Esophagus squamous epithelium (tissue), 5 donors: Measurements from ENCODE around the gene ABCB11. TPM values are rescaled to one million over a fixed set of nuclear protein-coding genes. Genes with fewer than 3 reads are reported as not detected.
A peak's percentile ranks its signal among the peaks of the same experiment; 100 is the strongest.

Source experiments
- DNase-seq: peaks from one replicate; lab custom pipeline; 2025; lab: John Stamatoyannopoulos, UW
- H3K27ac ChIP-seq, 4 donors: fragments of 200-600 bp; sonication (generic); one replicate each; pipeline ENCODE4 v1.5.1; 2016 to 2019; ENCODE audit warnings: mild to moderate bottlenecking in 1 of 4
- H3K27me3 ChIP-seq, 4 donors: fragments of 200-600 bp; sonication (generic); 1 replicate in 3 of 4; 2 replicates in 1 of 4; pipeline versions ENCODE4 v1.5.1 to v1.6.0; 2017 to 2021; ENCODE audit warnings: antibody characterized with exemption in 1 of 4
- H3K36me3 ChIP-seq, 3 donors: fragments of 200-600 bp; sonication (generic); one replicate each; pipeline ENCODE4 v1.5.1; 2016 to 2019
- H3K4me1 ChIP-seq, 3 donors: fragments of 200-600 bp; sonication (generic); one replicate each; pipeline ENCODE4 v1.5.1; 2017 to 2019
- H3K4me3 ChIP-seq, 4 donors: fragments of 200-600 bp; sonication (generic); 1 replicate in 3 of 4; 2 replicates in 1 of 4; pipeline ENCODE4 v1.5.1; 2016 to 2019; ENCODE audit warnings: mild to moderate bottlenecking in 2 of 4, moderate library complexity in 1 of 4
- H3K9me3 ChIP-seq, 3 donors: fragments of 200-600 bp; sonication (generic); one replicate each; pipeline ENCODE4 v1.5.1; 2016 to 2019
- POLR2A ChIP-seq, 4 donors: fragments of 450-650 bp; IDR thresholded peaks; one replicate each; pipeline ENCODE4 v1.6.1; 2017; ENCODE audit warnings: antibody characterized with exemption in 4 of 4, mild to moderate bottlenecking in 4 of 4, moderate library complexity in 3 of 4
- WGBS, 2 donors: methylation state at CpG; one replicate each; pipeline ENCODE4 v1.1.5; 2018; 5-methylcytosine and 5-hydroxymethylcytosine counted together
- intact Hi-C: fragments of 100-400 bp; cut with DNase I; formaldehyde crosslinking; loops from one replicate; pipeline ENCODE4 v1.15.0; 2022
- total RNA-seq, 4 donors: library from RNA; depleted of rRNA; stranded (reverse); fragments of >200 nt; gene quantifications; one replicate each; pipeline ENCODE4 v1.1.0, GENCODE V29; 2016
- TF ChIP-seq, protein P1 (sequence below), 6 experiments: fragments of 450-650 bp in 4 of 6; fragments of 200-600 bp in 2 of 6; sonication (generic) in 2 of 6; IDR thresholded peaks; one replicate each; pipeline ENCODE4 v1.5.1; 2016 to 2019; ENCODE audit warnings: antibody characterized with exemption in 6 of 6, mild to moderate bottlenecking in 4 of 6, moderate library complexity in 4 of 6
- donor health status: DM: yes; HTN: yes; CAD: no.

ABCB11 gene
- total RNA-seq, 4 donors from 2014 or later = 0.18 to 0.68 TPM; not detected in 2

DNA sequence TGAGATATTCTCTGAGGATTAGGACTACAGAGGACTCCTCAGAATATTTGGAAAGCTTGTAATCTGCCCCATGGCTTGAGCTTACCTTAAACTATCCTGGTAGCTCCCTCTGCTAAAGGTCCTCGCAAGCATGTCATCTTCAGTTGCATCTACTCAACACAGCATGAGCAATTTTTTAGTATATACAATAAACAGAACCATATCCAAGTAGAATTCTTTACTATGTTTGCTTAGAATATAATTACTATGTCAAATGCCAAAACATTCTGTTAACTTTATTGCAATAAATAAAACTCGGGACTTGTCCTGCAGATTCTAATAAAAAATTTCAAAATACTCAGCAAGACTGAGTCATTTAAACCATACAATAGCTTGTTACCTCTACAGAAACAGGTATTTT is 62.8 kb downstream of the ABCB11 start:
- intact Hi-C loops = no loop called here
- Histone ChIP-seq H3K4me3 (no peak overlapping the region), H3K36me3 (no peaks in the 10 kb centered on the region), H3K27me3 (no peaks in the 10 kb centered on the region), H3K27ac (no peak overlapping the region), H3K9me3 (no peaks in the 10 kb centered on the region), H3K4me1 (peaks cover 0 to 12% (median 3%) of the 10 kb centered on the region in 3 donors)
- DNase-seq = no peak
- 81 to 88% methylated on average over 2 of the region's 2 CpGs for WGBS, 2 donors
- TF ChIP-seq, protein P1, sequence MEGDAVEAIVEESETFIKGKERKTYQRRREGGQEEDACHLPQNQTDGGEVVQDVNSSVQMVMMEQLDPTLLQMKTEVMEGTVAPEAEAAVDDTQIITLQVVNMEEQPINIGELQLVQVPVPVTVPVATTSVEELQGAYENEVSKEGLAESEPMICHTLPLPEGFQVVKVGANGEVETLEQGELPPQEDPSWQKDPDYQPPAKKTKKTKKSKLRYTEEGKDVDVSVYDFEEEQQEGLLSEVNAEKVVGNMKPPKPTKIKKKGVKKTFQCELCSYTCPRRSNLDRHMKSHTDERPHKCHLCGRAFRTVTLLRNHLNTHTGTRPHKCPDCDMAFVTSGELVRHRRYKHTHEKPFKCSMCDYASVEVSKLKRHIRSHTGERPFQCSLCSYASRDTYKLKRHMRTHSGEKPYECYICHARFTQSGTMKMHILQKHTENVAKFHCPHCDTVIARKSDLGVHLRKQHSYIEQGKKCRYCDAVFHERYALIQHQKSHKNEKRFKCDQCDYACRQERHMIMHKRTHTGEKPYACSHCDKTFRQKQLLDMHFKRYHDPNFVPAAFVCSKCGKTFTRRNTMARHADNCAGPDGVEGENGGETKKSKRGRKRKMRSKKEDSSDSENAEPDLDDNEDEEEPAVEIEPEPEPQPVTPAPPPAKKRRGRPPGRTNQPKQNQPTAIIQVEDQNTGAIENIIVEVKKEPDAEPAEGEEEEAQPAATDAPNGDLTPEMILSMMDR (IDR thresholded peaks at IDR 0.05) = no peak
- TF ChIP-seq POLR2A (IDR thresholded peaks at IDR 0.05) = no peak

DNA sequence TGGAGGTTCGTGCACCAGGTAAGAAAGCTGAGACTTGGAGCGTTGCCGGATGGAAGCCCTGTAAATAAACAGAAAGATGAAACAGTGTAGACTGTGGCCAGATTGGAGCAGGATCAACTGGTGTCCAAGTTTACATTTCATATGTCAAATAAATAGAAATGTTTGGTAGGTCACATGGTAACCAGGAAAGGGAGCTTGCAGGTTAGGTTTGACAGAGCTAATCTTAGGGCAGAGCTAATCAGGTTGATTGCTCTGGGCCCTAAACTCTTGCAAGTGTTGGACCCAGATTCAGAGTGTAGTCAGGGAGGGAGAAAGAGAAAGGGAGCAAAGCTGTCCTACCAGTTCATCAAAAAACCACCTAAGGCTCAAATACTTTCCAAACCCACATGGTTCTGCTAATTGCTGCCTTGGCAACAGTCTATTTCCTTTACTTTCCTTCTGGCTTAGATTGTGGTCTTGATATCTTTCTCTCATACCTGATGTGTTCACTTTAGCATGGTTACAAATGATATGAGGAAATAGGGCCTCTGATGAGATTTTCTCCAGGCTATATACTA is 66.8 kb downstream of the ABCB11 start:
- Histone ChIP-seq H3K27ac (peak overlapping the region in 1 of 4 donors; percentile 3), H3K9me3 (no peaks in the 10 kb centered on the region), H3K4me3 (no peak overlapping the region), H3K36me3 (no peaks in the 10 kb centered on the region), H3K4me1 (peaks cover 0 to 12% (median 3%) of the 10 kb centered on the region in 3 donors), H3K27me3 (no peaks in the 10 kb centered on the region)
- TF ChIP-seq POLR2A (IDR thresholded peaks at IDR 0.05) = no peak
- TF ChIP-seq, protein P1 (IDR thresholded peaks at IDR 0.05) = no peak
- intact Hi-C loops = loop anchor here (5.0 kb wide), 1 partner anchor 178 kb away; no protein-coding TSS in a partner anchor
- 23 to 41% methylated on average over 3 of the region's 3 CpGs for WGBS, 2 donors
- no peak for DNase-seq

DNA sequence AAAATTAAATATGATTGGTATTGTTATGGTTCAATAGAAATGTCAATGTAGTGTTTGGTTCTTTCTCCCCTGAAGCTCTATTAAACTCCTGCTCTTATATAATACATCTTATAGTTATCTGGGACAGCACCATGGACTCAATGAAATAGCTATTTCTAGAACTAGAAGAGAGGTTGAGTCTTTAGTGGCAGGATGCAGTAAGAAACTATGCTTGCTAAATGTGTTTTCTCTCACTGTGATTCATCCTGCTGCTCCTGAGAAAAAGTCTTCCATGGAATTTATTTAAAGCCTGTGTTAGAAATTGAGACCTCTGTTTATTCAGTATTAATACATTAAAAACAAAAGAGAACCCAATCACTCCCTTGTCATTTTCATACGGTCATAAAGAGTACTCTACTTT is 68.5 kb downstream of the ABCB11 start:
- TF ChIP-seq POLR2A (IDR thresholded peaks at IDR 0.05) = no peak
- TF ChIP-seq, protein P1 (IDR thresholded peaks at IDR 0.05) = no peak
- Histone ChIP-seq H3K4me3 (no peak overlapping the region), H3K4me1 (peaks cover 0 to 12% (median 3%) of the 10 kb centered on the region in 3 donors), H3K27me3 (no peaks in the 10 kb centered on the region), H3K36me3 (no peaks in the 10 kb centered on the region), H3K9me3 (no peaks in the 10 kb centered on the region), H3K27ac (no peak overlapping the region)
- intact Hi-C loops = loop anchor here (5.0 kb wide), 1 partner anchor 180 kb away; no protein-coding TSS in a partner anchor
- no peak for DNase-seq
- WGBS, 2 donors = 63 to 66% methylated on average over 1 of the region's 1 CpG

DNA sequence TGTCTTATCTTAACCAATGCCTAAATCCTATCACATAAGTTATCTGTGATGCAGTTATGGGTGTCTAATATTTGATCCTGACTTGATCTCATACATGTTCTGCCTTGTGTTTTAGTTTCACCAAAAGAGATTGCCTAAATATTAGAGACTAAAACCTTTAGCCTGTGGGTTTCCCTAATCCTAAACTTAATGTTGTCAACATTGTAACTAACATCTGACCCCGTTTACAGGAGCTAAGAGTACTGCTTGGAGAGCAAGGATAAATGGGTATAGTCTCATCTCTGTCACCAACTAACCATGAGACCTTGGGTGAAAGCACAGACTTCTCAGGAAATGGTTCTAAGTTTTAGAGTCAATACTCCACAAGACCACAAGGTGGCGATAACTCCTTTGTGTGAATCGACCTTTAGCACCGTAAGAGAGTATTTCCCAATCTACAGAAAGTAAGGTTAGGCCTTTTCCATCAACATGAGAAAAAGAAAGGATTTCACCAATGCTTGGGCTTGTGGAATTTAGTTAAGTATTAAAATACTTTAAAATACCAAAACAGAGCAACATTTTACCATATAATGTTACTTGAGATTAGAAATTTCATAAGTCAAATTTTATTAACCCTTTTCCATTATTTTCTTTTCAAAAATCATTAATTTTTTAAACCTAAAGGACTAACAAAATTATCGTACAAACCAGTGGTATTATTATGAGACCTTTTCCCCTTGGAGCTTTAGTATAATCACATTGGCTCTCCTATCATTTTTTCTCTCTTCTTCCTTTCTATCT is 69.5 kb downstream of the ABCB11 start:
- Histone ChIP-seq H3K4me3 (no peak overlapping the region), H3K27me3 (no peaks in the 10 kb centered on the region), H3K27ac (no peak overlapping the region), H3K4me1 (peaks cover 0 to 12% (median 3%) of the 10 kb centered on the region in 3 donors), H3K36me3 (no peaks in the 10 kb centered on the region), H3K9me3 (no peaks in the 10 kb centered on the region)
- no peak for DNase-seq
- TF ChIP-seq, protein P1 (IDR thresholded peaks at IDR 0.05) = peak; percentile 71 to 91 (median 84)
- TF ChIP-seq POLR2A (IDR thresholded peaks at IDR 0.05) = no peak
- 14 to 17% methylated on average over 4 to 5 of the region's 5 CpGs for WGBS, 2 donors
- intact Hi-C loops = loop anchor here (5.0 kb wide), 1 partner anchor 181 kb away; no protein-coding TSS in a partner anchor

DNA sequence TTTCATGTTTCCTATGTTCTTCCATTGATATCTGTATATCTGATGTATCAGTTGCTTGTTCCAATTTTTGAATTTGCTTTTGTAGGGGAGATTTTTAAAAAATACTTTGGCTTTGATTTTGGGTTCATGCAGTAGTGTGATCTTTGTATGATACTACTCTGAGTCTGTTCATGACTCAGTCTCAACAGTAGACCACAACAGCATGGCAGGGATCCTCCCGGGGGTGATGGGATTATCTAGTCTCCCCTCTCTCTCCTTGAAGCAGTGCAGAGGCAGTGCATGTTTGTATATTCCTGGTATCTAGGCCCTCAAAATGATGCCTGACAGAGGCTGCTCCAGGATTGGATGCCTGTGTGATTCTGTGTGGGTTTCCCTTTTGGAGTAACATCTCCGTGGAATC is 74.7 kb downstream of the ABCB11 start:
- WGBS, 2 donors = 82 to 92% methylated on average over 2 of the region's 2 CpGs
- Histone ChIP-seq H3K4me1 (no peaks in the 10 kb centered on the region), H3K4me3 (no peak overlapping the region), H3K9me3 (no peaks in the 10 kb centered on the region), H3K27ac (no peak overlapping the region), H3K27me3 (no peaks in the 10 kb centered on the region), H3K36me3 (no peaks in the 10 kb centered on the region)
- DNase-seq = no peak
- intact Hi-C loops = no loop called here
- no peak for TF ChIP-seq POLR2A (IDR thresholded peaks at IDR 0.05)
- TF ChIP-seq, protein P1 (IDR thresholded peaks at IDR 0.05) = no peak
